RPMI8226 (cell line): ENCODE results near the gene GGA1.
"Not testable (repeated sequence)": the region's sequence is repeated elsewhere in the genome, so short reads cannot be mapped to it uniquely, and the experiment has no call there.

Experiments
- DNase-seq: peaks from one replicate; pipeline ENCODE4 v3.0.0-alpha.2; 2015

The GGA1 gene

DNA sequence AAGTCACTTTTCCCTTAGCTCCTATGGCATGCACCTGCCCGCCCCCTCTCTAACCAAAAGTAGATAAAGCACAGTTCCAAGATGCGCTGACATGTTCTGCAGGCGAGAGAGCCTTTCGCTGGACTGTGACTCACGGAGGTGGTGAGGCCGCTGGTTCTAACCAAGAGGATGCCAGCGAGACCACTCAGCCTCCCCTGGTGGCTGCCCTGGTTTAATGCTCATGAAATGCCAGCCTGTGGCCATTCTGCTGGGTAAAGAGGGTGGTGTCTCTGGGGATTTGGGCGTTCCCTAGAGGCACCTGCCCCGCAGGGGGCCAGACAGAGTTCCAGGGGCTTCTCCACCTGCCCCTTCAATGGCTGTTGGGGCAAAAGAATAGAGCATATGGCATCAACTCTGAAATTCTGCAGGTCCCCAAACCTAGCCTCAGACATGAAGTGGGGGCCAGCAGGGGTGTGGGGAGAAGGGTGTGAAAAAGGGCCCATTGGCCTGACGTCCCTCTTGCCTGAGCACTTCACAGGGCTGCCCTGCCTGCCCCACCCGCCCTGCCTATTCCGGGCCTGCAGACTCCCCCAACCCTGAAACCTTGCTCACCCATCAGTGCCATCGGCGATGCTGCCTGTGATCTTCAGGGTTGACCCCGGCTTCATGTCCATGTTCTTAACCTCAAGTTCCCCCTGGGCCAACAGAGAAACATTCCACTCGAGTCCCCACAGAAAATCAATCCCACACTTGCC, 37.2 kb upstream of the GGA1 start:
- peak; percentile 37 for DNase-seq

GRCh38 chr22:37571992-37572373, 36.7 kb upstream of the GGA1 start:
- no peak for DNase-seq

GRCh38 chr22:37575490-37576003, 33.1 kb upstream of the GGA1 start:
- DNase-seq: no peak

- DNase-seq: no peak
Measured at GRCh38 chr22:37578002-37578401, 30.6 kb upstream of the GGA1 start.

DNA sequence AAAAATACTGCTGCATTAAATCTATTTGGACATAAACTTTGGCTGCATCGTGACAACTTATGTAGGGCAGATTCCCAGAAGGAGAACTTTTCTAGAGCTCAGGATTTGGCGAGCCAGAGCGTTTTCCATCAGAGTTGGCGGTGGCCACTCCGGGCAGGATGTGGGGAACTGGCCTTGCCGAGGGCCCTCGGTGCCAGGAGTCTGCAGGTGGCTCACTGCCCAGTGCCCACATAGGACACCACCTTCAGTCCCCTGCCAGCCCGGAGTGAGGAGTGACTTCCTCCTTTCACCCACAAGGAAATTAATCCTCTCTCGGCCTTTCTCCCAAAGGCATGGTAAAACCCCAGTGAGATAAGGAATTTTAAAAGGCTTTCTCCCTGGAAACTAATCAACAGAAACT, 27.1 kb upstream of the GGA1 start:
- DNase-seq: no peak

DNA sequence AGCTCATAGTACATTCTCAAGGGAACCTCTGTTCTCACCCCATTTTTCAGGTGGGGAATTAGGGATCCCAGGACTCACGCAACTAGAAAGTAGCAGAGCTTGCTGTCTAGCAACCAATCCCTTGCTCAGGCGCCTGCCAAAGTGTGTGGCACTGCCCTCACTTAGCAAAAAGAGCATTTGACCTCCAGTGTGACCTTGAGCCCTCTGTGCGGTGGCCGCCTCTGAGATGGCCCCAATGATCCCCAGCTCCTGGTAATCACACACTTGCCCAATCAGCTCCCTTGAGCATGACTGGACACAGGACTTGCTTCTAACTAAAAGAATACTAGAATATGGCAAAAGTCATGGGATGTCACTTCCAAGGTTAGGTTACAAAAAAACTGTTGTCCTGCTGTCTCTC, 26.1 kb upstream of the GGA1 start:
- DNase-seq: no peak

GRCh38 chr22:37588546-37589215, 20.0 kb upstream of the GGA1 start:
- DNase-seq: no peak

GRCh38 chr22:37589636-37590035, 19.0 kb upstream of the GGA1 start:
- peak; percentile 25 for DNase-seq

DNA sequence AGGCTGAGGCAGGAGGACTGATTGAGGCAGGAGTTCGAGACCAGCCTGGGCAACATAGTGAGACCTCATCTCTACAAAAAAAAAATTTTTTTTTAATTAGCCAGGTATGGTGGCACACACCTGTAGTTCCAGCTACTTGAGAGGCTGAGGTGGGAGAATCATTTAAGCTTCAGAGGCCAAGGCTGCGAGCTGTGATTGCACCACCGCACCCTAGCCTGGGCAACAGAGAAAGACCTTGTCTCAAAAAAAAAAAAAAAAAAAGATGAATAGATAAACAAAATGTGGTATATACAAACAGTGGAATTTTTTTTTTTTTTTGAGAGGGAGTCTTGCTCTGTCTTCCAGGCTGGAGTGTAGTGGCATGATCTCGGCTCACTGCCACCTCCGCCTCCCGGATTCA, 17.6 kb upstream of the GGA1 start:
- not testable (repeated sequence) for DNase-seq

- DNase-seq: no peak
Measured at GRCh38 chr22:37591823-37592404, 16.7 kb upstream of the GGA1 start.

GRCh38 chr22:37594237-37594636, 14.4 kb upstream of the GGA1 start:
- DNase-seq: peak; percentile 52

DNA sequence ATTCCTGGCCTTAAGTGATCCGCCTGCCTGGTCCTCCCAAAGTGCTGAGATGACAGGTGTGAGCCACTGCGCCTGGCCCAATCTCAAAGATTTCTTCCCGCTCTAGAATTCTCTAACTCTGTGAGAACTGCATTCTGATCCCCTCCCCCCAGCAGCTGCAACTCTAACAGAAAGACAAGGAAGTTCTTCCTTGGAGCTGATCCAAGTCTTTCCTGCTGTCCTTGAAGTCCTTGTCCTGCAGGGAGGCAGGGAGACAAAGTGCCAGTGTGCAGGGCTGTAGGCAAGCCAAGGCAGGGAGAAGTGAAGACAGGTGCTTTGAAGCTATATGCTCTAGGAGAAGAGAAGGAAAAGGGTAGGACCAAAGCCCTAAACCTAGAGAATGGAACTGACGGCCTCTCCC, 9.5 kb upstream of the GGA1 start:
- peak; percentile 41 for DNase-seq

DNA sequence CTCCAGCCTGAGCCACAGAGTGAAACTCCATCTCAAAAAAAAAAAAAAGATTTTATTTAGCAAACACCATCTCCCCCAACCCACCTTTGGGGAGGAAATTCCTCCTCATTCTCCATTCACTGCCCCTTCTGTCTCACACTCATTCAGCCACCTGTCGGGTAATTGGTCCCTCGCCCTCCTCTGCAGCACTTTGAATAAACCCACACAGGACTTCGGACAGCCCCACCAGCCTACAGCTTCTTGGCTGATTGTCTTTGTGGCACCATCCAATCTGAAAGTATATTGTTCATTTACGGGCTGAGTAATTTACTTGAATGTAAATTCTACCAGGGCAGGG, 7.5 kb upstream of the GGA1 start:
- no peak for DNase-seq

- DNase-seq: peak; percentile 76
Measured at GRCh38 chr22:37601540-37602442, 6.8 kb upstream of the GGA1 start.

DNA sequence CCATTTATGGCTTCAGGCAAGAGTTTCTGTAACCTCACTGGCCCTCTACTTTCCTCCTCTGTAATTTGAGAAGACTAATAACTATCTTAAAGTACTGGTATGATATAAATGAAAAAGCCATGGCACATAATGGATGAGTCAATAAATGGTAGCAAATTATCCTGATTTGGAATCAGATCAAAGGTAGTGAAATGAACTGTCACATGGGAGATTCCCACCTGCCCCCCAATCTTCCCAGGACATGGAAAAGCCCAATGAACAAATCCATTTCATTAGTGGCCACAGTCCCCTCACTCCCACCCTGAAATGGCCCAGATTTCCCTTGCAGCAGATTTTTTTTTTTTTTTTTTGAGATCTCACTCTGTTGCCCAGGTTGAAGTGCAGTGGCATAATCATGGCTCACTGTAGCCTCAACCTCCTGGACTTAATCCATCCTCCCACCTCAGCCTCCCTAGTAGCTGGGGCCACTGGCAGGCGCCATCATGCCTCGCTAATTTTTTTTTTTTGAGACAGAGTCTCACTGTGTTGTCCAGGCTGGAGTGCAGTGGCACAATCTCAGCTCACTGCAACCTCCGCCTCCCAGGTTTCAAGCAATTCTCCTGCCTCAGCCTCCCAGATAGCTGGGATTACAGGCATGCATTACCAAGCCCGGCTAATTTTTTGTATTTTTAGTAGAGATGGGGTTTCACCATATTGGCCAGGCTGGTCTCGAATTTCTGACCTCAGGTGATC, 5.9 kb upstream of the GGA1 start:
- not testable (repeated sequence) for DNase-seq

- no peak for DNase-seq
Measured at GRCh38 chr22:37604074-37604473, 4.6 kb upstream of the GGA1 start.

DNA sequence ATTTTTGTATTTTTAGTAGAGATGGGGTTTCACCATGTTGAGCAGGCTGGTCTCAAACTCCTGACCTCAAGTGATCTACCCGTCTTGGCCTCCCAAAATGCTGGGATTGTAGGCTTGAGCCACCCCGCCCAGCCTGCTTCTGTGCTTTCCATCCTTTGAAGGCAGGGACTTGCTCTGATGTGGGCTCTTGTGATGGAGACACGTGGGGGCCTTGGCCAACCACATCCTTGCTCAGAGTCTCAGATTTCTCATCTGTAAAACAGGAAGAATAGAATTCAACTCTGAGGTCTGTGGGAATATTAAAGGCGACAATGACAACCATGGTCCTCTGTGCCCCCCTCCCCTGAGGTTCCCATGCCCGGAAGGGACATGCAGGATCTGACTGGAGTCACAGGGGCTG, 3.8 kb upstream of the GGA1 start:
- no peak for DNase-seq

- DNase-seq: peak; percentile 93
Measured at GRCh38 chr22:37607010-37607934, 1.4 kb upstream of the GGA1 start.

DNA sequence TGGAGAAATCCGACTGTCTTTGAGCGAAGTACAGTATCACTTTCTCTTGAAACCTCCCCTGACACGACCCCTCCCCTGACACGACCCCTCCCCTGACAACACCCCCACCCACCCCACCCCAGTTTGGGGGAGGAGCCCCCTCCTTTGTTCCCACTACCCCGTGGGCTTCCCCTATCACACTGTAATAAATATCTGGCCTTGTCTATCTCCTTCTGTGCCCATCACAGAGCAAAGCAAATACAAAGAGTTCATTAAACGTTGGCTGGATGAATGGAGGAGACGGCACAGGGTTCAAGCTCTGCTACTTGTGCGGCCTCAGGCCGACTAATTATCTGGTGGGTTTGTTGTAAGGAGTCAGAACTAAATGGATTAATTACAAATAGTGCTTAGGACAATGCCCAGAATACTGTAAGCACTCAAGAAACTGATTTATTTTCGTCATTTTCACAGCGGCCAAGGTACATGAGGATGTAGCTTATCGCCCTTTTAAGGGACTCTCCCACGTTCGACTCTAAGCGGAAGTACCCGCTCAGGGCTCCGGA, 628 bp upstream of the GGA1 start:
- DNase-seq: no peak

DNA sequence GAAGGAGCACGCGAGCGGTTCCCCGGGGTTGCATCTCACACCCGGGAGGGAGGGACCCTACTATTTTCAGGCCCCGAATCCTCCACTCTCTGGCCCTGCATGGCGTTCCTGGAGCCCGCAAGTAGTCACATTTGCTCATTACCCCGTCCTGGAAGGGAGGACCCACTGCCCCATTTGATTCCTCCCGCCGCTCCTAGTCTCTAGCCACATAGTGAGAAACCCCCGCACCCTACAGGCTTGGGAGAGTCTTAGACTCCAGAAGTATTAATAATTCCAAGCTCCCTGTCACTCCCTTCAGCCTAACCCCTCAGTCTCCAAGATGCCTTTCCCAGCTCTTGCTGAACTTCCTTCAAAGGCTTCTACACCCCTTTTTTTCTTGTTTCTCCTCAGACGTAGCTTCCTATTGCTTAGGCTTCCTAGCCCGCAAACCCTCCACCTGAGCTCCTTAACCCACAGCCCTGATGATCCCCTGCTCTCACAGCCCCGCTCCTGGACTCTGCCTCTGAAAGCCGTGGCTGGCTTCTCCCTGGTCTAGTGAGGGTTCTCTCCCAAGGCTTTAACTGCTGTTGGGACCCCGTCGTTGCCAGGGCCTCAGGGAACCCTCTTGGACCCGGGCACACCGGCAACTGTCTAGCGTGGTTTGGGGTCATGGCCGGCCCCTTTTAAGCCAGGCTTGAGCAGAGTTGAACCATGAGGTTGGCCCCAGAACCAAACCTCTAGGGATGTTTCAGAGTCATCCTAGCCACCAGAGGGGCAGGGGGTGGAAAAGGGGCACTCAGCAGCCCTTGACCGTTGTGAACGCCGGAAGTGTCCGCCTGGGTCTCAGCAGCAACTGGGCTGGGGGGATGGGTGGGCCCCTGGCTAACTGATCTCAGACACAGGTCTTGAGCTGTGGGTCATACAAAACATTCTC, 862 bp downstream of the GGA1 start:
- DNase-seq: peak; percentile 35
